ENCODE data around the gene TPGS2.
"Not testable (repeated sequence)": the region's sequence is repeated elsewhere in the genome, so short reads cannot be mapped to it uniquely, and the experiment has no call there.

The TPGS2 gene, protein sequence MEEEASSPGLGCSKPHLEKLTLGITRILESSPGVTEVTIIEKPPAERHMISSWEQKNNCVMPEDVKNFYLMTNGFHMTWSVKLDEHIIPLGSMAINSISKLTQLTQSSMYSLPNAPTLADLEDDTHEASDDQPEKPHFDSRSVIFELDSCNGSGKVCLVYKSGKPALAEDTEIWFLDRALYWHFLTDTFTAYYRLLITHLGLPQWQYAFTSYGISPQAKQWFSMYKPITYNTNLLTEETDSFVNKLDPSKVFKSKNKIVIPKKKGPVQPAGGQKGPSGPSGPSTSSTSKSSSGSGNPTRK

DNA sequence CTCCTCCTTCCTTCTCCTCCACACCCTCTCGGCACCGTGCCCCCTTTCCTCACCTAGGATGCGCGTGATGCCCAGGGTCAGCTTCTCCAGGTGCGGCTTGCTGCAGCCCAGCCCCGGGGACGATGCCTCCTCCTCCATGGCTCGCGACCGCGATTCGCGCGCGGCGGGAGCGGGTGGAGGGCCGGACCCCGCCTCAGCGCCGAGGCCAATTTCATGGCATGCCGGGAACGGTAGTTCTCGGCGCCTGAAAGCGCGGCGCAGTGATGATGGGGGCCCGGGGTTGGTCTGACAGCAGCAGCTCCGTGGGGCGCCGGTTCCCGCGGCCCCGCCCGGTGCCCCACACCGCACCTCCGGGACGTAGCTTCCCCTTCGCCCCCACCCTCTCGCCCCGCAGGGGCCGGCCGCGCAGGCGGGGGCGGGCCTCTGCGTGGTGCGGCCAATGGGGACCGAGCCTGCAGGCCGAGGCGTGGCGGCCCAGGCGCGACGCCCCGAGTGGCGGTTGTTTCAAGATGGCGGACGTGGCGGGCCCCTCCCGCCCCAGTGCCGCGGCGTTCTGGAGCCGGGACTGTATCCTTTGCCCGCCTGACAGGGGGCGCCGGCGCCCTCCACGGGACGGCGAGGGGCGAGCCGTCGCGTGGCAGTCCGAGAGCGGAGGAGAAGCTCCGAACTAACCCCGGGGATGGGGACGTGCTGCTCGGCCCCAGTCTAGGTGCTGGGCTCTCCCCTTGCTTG is at the start of gene TPGS2, which contains the start of gene KIAA1328:
TSS of gene TPGS2 (minus strand) at position 373 of the 732 bp plus-strand sequence. CDS start at position 138, 235 bp downstream.
TSS of gene KIAA1328 (plus strand) at position 498 of the 732 bp plus-strand sequence. CDS start at position 510, 12 bp downstream.
- DNase-seq (ENCODE audit: low read depth in 1 of 2, low spot score in 1 of 2) = peak; percentile 74 to 80

- DNase-seq (ENCODE audit: low read depth in 1 of 2, low spot score in 1 of 2) = not testable (repeated sequence)
Observed at GRCh38 chr18:36873826-36874225, 45.0 kb upstream of the TPGS2 start.

GRCh38 chr18:36872329-36872728 is 43.5 kb upstream of the TPGS2 start:
- no peak for DNase-seq (ENCODE audit: low read depth in 1 of 2, low spot score in 1 of 2)

DNA sequence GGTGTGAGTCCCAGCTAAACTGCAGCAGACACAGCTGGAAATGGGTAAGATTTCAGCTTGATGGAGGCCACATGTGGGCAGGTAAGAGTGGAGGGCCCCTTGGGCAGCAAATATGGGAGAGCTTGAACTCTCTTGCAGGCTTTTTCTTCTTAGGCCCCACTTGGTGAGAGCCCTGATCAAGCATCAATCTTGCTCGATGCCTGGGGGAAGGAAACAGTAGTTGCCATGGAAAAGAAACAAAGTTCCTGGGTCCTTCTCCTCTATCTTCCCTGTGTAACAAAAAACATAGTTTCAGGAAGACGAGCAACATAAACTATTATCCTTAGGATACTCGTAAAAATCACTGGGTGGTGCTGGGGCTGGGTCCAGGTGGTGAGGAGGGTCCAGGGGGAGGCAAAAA is 43.0 kb upstream of the TPGS2 start:
- DNase-seq (ENCODE audit: low read depth in 1 of 2, low spot score in 1 of 2) = no peak

DNA sequence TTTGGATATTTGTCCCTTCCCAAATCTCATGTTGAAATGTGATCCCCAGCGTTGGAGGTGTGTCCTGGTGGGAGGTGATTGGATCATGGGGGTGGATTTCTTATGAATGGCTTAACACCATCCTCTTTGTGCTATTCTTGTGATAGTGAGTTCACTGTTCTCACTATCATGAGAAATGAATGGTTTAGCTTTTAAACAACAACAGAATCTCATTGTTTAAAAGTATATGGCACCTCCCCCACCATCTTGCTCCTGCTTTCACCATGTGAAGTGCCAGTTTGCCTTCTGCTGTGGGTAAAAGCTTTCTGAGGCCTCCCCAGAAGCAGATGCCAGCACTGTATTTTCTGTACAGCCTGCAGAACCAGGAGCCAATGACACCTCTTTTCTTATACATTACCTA is 38.3 kb upstream of the TPGS2 start:
- no peak for DNase-seq (ENCODE audit: low read depth in 1 of 2, low spot score in 1 of 2)

- DNase-seq (ENCODE audit: low read depth in 1 of 2, low spot score in 1 of 2) = no peak
Observed at GRCh38 chr18:36862182-36862581, 33.4 kb upstream of the TPGS2 start.

- no peak for DNase-seq (ENCODE audit: low read depth in 1 of 2, low spot score in 1 of 2)
Observed at GRCh38 chr18:36856815-36857214, 28.0 kb upstream of the TPGS2 start.

DNA sequence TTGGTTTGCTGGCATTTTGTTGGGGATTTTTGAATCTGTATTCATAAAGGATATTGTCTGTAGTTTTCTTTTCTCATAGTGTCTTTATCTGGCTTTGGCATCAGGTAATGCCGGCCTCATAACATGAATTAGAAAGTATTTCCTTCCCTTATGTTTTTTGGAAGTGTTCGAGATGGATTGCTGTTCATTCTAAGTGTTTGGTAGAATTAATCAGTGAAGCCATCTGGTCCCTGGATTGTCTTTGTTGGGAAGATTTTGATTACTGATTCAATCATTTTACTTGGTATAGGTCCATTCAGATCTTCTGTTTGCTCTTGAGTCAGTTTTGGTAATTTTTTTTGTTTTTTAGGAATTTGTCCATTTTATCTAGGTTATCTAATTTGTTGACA is 22.4 kb upstream of the TPGS2 start:
- DNase-seq (ENCODE audit: low read depth in 1 of 2, low spot score in 1 of 2) = no peak

DNA sequence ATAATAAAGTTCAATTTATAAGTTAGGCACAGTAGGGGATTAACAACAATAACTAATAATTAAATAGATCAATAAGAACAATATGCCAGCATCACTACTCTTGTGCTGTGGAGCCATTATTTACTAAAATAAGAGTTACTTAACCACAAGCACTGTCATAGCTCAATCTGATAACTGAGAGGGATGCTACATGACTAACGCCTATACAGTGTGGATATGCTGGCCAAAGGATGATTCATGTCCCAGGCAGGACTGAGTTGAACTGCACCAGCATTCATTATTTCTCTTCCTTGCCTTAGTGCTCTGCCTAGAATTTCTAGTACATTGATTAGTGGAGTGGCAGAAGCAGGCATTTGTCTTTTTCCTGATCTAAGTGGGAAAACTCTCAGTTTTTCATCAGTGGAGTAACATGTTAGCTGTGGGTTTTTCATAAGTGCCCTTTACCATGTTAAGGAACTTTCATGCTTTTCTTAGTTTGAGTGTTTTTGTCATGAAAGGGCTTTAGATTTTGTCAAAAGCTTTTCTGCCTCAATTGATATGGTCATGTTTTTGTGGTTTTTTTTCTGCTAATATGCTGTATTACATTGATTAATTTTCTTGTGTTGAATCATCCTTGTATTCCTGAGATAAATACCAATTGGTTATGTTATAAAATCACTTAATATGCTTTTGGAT is 21.9 kb upstream of the TPGS2 start:
- no peak for DNase-seq (ENCODE audit: low read depth in 1 of 2, low spot score in 1 of 2)

GRCh38 chr18:36849288-36850006 is 20.6 kb upstream of the TPGS2 start:
- DNase-seq (ENCODE audit: low read depth in 1 of 2, low spot score in 1 of 2) = no peak

DNA sequence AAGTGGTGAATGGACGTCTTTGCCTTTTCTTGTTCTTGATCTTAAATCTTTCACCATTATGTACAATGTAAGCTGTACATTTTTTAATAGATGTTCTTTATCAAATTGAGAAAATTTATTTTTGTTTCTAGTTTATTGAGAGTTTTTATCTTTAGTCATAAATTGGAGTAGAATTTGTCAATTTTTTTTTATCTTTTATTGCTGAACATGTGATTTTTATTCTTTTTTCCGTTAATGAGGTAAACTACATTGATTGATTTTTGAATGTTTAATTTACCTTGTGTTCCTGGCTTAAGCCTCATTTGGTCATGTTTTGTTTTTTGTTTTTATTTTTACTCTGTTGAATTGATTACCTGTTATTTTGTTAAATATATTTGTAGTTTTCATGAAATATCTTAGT is 19.8 kb upstream of the TPGS2 start:
- no peak for DNase-seq (ENCODE audit: low read depth in 1 of 2, low spot score in 1 of 2)

GRCh38 chr18:36843784-36844183 is 15.0 kb upstream of the TPGS2 start:
- DNase-seq (ENCODE audit: low read depth in 1 of 2, low spot score in 1 of 2) = no peak

- DNase-seq (ENCODE audit: low read depth in 1 of 2, low spot score in 1 of 2) = no peak
Observed at GRCh38 chr18:36843199-36843598, 14.4 kb upstream of the TPGS2 start.

GRCh38 chr18:36839835-36840234 is 11.0 kb upstream of the TPGS2 start:
- DNase-seq (ENCODE audit: low read depth in 1 of 2, low spot score in 1 of 2) = no peak

GRCh38 chr18:36835927-36836326 is 7.1 kb upstream of the TPGS2 start:
- DNase-seq (ENCODE audit: low read depth in 1 of 2, low spot score in 1 of 2) = no peak

DNA sequence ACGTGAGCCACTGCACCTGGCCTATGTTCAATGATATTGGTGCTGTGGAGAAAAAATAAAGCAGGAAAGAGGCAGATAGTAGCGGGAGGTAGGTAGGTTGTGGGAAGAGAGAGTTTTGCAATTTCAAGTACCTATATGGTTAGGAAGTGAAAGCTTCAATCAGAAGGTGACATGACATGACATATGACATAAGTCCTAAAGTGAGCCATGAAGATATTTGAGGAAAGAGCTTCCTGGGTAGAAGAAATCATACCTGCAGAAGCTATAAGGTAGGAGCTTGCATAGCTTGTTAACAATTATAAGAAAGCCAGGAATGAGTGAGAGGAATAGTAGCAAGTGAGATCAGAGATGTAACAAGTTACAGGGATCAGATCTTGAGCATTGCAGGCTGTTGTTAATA is 4.3 kb upstream of the TPGS2 start:
- no peak for DNase-seq (ENCODE audit: low read depth in 1 of 2, low spot score in 1 of 2)

- no peak for DNase-seq (ENCODE audit: low read depth in 1 of 2, low spot score in 1 of 2)
Observed at GRCh38 chr18:36831139-36831538, 2.3 kb upstream of the TPGS2 start.

- no peak for DNase-seq (ENCODE audit: low read depth in 1 of 2, low spot score in 1 of 2)
Observed at GRCh38 chr18:36830158-36830495, 1.3 kb upstream of the TPGS2 start.

- no peak for DNase-seq (ENCODE audit: low read depth in 1 of 2, low spot score in 1 of 2)
Observed at GRCh38 chr18:36829362-36830157, 758 bp upstream of the TPGS2 start.

GRCh38 chr18:36828157-36828629 is 609 bp downstream of the TPGS2 start:
- peak in 1 of 2 donors; percentile 8 for DNase-seq (ENCODE audit: low read depth in 1 of 2, low spot score in 1 of 2)
